GM21576 (cell line): ENCODE results near the gene SPSB2.
A peak's percentile ranks its signal among the peaks of the same experiment; 100 is the strongest.

Experiments
- ATAC-seq: cut with Tn5 transposase; IDR thresholded peaks from one replicate; pipeline ENCODE4 v1.9.1; 2021; ENCODE audit warnings: mild to moderate bottlenecking, moderate library complexity; ENCODE audit not compliant: unreplicated experiment

Gene SPSB2

GRCh38 chr12:6834254-6834653 lies 38.8 kb downstream of the SPSB2 start:
- ATAC-seq = no peak

GRCh38 chr12:6833189-6833890 lies 39.8 kb downstream of the SPSB2 start:
- ATAC-seq = no peak

GRCh38 chr12:6832125-6832524 lies 41.0 kb downstream of the SPSB2 start:
- no peak for ATAC-seq

DNA sequence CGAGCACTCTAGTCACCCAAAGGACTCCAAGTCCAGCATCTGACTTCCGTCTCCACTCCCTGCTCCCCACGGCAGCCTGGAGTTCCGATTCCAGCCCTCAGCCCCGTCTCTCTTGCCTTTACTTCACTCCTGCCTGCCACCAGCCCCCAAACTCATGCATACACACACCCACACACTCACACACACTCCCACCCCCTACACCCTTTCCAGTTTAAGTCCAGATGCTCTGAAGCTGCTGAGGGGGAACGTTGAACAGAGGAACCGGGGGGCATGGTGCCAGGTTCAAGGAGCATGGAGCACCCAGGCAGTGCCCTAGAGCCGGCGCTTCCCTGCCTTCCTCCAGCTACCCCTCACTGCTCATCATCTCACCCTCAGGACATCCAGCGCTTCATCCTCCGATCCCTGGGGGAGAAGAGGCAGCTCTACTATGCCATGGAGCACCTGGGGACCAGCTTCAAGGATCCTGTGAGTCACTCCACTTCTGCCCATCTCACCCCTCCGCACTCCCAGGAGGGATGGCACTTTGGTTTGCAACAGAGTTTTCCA lies 41.6 kb downstream of the SPSB2 start:
- ATAC-seq = no peak

DNA sequence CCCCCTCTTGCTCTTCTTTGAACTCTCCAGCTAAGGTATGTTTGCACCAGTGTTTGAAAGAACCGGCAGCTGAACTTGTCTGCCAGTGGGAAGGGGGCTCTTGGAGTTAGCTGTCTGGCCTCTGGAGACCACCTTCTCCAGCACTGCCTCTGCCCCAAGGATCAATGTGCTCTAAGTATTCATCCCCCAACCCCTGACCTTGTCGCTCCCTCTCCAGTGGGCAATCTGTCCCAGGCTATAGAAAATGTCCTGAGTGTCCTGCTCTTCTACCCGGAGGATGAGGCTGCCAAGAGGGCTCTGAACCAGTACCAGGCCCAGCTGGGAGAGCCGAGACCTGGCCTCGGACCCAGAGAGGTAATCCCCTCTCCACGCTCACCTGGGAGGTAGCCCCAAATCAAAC lies 42.1 kb downstream of the SPSB2 start:
- no peak for ATAC-seq

DNA sequence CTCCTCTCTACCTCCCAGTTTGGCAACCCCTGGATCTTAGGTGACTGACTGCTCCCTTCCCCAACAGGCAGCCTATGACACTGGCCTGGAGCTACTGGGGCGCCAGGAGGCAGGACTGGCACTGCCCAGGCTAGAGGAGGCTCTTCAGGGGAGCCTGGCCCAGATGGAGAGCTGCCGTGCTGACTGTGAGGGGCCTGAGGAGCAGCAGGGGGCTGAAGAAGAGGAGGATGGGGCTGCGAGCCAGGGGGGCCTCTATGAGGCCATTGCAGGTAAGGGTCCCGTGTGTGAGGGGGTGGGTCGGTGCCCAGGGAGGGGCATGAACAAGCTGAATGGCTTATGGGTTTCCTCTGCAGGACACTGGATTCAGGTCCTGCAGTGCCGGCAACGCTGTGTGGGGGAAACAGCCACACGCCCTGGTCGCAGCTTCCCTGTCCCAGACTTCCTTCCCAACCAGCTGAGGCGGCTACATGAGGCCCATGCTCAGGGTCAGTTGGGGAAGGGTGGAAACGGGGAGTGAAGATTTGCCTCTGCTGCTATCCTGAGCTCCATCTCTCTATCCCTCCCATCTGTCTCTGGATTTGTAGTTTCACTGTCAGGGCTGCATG lies 42.7 kb downstream of the SPSB2 start:
- no peak for ATAC-seq

GRCh38 chr12:6829536-6830220 lies 43.4 kb downstream of the SPSB2 start:
- ATAC-seq = no peak

- ATAC-seq = no peak
These were observed 44.1 kb downstream of the SPSB2 start for GRCh38 chr12:6828781-6829535.

DNA sequence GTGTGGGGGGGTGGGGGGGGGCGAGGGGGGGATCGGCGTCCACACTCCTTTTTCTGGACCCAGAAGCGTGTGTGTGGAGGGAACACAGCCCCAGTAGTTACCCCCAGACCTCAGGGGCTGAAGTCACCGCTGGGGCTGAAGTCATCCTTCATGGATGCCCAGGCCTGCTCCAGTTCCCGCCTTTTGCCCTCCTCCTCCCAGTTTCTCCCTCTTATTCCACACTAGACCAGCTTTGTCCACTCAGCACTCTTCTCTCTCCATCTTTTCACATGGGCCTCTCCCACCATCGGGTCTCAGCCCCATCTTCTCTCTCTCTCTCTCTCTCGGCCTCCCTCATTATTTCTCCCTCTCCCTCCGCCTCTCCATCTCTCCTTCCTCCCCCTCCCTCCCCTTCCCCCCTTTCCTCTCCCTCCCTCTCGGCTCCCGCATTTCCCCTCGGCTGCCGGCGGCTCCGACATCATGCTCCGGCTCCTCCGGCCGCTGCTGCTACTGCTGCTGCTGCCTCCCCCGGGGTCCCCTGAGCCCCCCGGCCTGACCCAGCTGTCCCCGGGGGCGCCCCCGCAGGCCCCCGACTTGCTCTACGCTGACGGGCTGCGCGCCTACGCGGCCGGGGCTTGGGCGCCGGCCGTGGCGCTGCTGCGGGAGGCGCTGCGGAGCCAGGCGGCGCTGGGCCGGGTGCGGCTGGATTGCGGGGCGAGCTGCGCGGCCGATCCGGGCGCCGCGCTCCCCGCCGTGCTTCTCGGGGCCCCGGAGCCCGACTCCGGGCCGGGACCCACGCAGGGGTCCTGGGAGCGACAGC lies 44.9 kb downstream of the SPSB2 start, which contains the start of gene P3H3:
TSS of gene P3H3 (plus strand) at position 426 of the 799 bp plus-strand sequence. CDS start at position 460, 34 bp downstream.
- ATAC-seq = no peak

GRCh38 chr12:6827437-6827911 lies 45.6 kb downstream of the SPSB2 start:
- ATAC-seq = no peak

- ATAC-seq = no peak
These were observed 46.2 kb downstream of the SPSB2 start for GRCh38 chr12:6826734-6827436.

DNA sequence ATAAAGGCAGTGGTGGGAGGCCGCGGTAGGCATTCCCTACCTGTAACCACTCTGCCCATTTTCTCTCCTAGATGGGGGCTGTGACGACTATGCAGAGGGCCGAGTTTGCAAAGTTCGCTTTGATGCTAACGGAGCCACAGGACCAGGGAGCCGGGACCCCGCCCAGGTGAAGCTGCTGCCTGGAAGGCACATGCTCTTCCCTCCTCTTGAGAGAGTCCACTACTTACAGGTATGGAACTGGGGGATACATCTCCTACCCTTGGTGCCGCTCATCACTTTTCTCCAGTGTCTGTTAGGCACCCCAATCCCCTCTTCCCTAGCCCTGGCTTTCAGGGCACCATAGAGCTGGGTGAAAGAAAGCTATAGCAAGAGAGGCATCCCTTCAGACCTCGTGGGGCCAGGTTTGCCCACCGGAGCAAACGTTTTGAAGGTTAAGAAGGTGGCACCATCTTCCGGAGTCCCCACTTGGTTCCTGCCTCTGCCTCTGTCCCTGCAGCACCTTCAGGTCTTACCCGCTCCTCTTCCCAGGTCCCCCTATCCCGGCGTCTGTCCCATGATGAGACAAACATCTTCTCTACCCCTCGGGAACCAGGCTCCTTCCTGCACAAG lies 46.9 kb downstream of the SPSB2 start:
- no peak for ATAC-seq

DNA sequence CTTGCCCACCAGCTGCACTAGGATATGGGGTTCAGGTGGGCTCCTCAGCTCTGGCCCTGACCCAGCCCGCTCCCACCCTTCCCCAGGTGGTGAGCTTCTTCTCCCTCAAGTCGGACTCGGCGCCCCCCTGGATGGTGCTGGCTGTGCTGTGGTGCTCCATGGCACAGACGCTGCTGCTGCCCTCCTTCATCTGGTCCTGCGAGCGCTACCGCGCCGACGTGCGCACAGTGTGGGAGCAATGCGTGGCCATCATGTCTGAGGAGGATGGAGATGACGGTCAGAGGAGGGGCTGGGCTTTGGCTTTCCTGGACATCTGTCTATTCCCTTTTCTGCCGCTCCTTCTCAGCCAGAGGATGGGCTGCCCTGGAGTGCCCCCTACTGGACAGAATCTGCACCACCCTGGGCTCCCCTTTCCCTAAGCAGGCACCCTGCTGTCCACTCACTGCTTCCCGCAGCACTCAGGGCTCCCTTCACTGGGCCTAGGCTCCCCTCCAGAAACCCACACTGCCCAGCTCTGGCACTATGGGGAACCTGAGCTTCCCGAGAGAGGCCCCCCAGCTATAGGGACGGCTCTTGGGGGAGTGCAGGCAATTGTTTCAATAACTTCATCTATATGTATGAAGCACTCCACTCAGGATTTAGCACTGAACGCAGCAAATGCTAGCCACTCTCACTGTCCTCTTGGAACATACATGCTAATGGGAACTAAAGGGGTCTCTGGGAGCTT lies 47.5 kb downstream of the SPSB2 start:
- peak; percentile 50 for ATAC-seq

DNA sequence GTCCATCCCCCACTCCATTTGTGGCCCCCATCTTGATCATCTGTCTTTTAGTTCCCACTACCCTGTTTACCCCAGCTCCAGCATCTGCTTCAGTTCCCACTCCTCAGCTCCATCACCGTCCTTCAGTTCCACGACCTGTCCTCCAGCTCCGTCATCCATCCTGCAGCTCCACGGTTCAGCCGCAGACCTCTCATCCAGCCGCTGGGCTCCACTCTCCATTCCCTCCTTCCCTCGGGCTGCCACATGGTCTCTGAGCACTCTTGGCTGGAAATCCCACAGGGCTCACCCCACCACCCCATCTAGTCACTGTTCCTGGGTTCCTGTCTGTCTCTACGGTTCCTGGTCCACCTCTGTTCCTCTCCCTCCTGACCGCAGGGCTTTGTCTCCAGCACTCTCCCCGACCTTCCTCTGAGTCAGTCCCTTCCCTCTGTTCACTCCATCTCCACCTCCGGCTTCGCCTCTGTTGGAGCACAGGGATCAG lies 48.2 kb downstream of the SPSB2 start:
- no peak for ATAC-seq

DNA sequence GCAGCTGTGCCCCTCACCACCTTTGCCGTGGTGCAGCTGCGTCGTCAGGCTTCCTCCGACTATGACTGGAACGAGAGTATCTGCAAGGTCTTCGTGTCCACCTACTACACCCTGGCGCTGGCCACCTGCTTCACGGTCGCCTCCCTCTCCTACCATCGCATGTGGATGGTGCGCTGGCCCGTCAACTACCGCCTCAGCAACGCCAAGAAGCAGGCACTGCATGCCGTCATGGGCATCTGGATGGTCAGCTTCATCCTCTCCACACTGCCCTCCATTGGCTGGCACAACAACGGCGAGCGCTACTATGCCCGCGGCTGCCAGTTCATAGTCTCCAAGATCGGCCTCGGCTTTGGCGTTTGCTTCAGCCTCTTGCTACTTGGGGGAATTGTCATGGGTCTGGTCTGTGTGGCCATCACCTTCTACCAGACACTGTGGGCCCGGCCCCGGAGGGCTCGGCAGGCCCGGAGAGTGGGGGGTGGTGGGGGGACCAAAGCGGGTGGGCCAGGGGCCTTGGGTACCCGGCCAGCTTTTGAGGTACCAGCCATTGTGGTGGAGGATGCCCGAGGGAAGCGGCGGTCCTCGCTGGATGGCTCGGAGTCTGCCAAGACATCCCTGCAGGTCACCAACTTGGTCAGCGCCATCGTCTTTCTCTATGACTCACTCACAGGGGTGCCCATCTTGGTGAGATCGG lies 48.9 kb downstream of the SPSB2 start:
- no peak for ATAC-seq

GRCh38 chr12:6823182-6824084 lies 49.7 kb downstream of the SPSB2 start:
- ATAC-seq = no peak
